ENCODE data around the gene DGAT2.

GRCh38 chr11:75841739-75842138 lies 73.2 kb downstream of the DGAT2 start:
- TF ChIP-seq, protein P1, sequence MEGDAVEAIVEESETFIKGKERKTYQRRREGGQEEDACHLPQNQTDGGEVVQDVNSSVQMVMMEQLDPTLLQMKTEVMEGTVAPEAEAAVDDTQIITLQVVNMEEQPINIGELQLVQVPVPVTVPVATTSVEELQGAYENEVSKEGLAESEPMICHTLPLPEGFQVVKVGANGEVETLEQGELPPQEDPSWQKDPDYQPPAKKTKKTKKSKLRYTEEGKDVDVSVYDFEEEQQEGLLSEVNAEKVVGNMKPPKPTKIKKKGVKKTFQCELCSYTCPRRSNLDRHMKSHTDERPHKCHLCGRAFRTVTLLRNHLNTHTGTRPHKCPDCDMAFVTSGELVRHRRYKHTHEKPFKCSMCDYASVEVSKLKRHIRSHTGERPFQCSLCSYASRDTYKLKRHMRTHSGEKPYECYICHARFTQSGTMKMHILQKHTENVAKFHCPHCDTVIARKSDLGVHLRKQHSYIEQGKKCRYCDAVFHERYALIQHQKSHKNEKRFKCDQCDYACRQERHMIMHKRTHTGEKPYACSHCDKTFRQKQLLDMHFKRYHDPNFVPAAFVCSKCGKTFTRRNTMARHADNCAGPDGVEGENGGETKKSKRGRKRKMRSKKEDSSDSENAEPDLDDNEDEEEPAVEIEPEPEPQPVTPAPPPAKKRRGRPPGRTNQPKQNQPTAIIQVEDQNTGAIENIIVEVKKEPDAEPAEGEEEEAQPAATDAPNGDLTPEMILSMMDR (IDR thresholded peaks at IDR 0.05; ENCODE audit: insufficient read depth, low read length) = no peak
- TF ChIP-seq GABPA (IDR thresholded peaks at IDR 0.05; ENCODE audit: low read depth) (no peak), POLR2AphosphoS5 (IDR thresholded peaks at IDR 0.05; ENCODE audit: low read depth) (no peak), REST (IDR thresholded peaks at IDR 0.05; ENCODE audit: insufficient replicate concordance, low read depth) (no peak)

Measured in HL-60 (cell line).